Ovary (tissue), 3 donors: ENCODE data around the gene SGSH.

Experiments used
- CTCF ChIP-seq, 3 donors: fragments of 450-650 bp in 2 of 3; fragments of 200-600 bp in 1 of 3; IDR thresholded peaks; one replicate each; pipeline versions ENCODE4 v1.5.1 to v1.8.0; 2016 to 2022; ENCODE audit warnings: antibody characterized with exemption in 3 of 3, mild to moderate bottlenecking in 1 of 3
- POLR2A ChIP-seq: fragments of 450-650 bp; IDR thresholded peaks from one replicate; pipeline ENCODE4 v1.6.1; 2017; ENCODE audit warnings: antibody characterized with exemption, mild to moderate bottlenecking, moderate library complexity
- donor health status: DM: no; HTN: no; CAD: no.

DNA sequence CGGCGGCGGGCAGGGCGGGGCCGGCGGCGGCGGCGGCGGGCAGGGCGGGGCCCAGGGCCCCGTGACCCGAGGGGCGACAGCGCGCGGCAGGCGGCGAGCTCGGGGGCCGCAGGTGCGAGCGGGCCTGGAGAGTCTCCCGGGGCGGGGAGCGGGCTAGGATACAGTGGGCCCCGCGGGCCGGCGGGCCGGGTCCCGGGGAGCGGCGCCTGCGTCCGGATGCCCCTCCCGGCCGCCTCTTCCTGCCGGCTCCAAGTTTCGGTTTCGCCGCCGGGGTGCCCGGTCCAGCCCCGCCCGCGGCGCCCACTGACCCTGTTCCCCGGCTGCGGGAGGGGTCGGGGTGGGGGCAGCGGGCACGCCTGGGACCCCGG is 40.6 kb upstream of the SGSH start, which contains the start of gene RNF213:
- no peak for TF ChIP-seq CTCF (IDR thresholded peaks at IDR 0.05)
- peak; percentile 42 for TF ChIP-seq POLR2A
